Common myeloid progenitor, CD34-positive (primary cell): ENCODE measurements around the gene FGG.

Experiments used
- CTCF ChIA-PET: fragments of 350-600 bp; sonication (Branson Sonifier 250); formaldehyde crosslinking; loops from one replicate; lab custom pipeline; 2021; ENCODE audit warnings: antibody characterized with exemption; lab: Charles Lee
- POLR2A ChIA-PET: fragments of 350-600 bp; sonication (Branson Sonifier 250); formaldehyde crosslinking; loops from one replicate; lab custom pipeline; 2021; ENCODE audit warnings: antibody characterized with exemption; lab: Charles Lee
- DNase-seq, 3 donors: peaks; one replicate each; pipeline versions ENCODE4 v3.0.0 to v3.0.0-alpha.2; 2013
- H3K27ac ChIP-seq, 2 experiments: 1 replicate in 1 of 2; 2 replicates in 1 of 2; pipeline ENCODE4 v1.7.0; 2013; ENCODE audit warnings: inconsistent platforms in 2 of 2, low read length in 2 of 2, mild to moderate bottlenecking in 2 of 2, low read depth in 1 of 2, moderate library complexity in 1 of 2; ENCODE audit not compliant: severe bottlenecking in 2 of 2, insufficient read depth in 1 of 2, poor library complexity in 1 of 2
- H3K27me3 ChIP-seq, 5 experiments: replicated peaks in 2 of 5; 1 replicate in 3 of 5; 2 replicates in 2 of 5; pipeline versions ENCODE4 v1.6.1 to v1.7.0; 2013; ENCODE audit warnings: low read length in 4 of 5, mild to moderate bottlenecking in 2 of 5, moderate library complexity in 2 of 5, inconsistent platforms in 1 of 5; ENCODE audit not compliant: insufficient read depth in 5 of 5, control insufficient read depth in 4 of 5
- H3K36me3 ChIP-seq, 4 experiments: 1 replicate in 2 of 4; 2 replicates in 2 of 4; pipeline versions ENCODE4 v1.6.1 to v1.7.0; 2013; ENCODE audit warnings: low read length in 3 of 4, control low read depth in 1 of 4, mild to moderate bottlenecking in 1 of 4; ENCODE audit not compliant: control insufficient read depth in 4 of 4, insufficient read depth in 4 of 4
- H3K4me1 ChIP-seq, 4 experiments: 1 replicate in 3 of 4; 2 replicates in 1 of 4; pipeline versions ENCODE4 v1.6.1 to v1.7.1; 2013; ENCODE audit warnings: low read length in 3 of 4, mild to moderate bottlenecking in 3 of 4, control low read depth in 1 of 4, inconsistent platforms in 1 of 4, moderate library complexity in 1 of 4; ENCODE audit not compliant: control insufficient read depth in 4 of 4, insufficient read depth in 4 of 4; ENCODE audit errors: control extremely low read depth in 1 of 4
- H3K4me3 ChIP-seq, 7 experiments: 1 replicate in 4 of 7; 2 replicates in 3 of 7; pipeline versions ENCODE4 v1.5.1 to v1.7.0; 2013; ENCODE audit warnings: mild to moderate bottlenecking in 7 of 7, low read length in 6 of 7, moderate library complexity in 6 of 7, inconsistent platforms in 2 of 7, low read depth in 2 of 7, control low read depth in 1 of 7; ENCODE audit not compliant: insufficient read depth in 4 of 7, control insufficient read depth in 1 of 7; ENCODE audit errors: extremely low read depth in 1 of 7
- H3K9me3 ChIP-seq, 5 experiments: 1 replicate in 4 of 5; 2 replicates in 1 of 5; pipeline versions ENCODE4 v1.6.1 to v1.7.1; 2013; ENCODE audit warnings: low read length in 4 of 5, mild to moderate bottlenecking in 2 of 5, inconsistent platforms in 1 of 5, low read depth in 1 of 5, moderate library complexity in 1 of 5; ENCODE audit not compliant: control insufficient read depth in 4 of 5, insufficient read depth in 2 of 5; ENCODE audit errors: control extremely low read depth in 1 of 5
- WGBS: methylation state at CpG from one replicate; pipeline ENCODE4 v1.1.5; 2013; ENCODE audit not compliant: insufficient coverage; 5-methylcytosine and 5-hydroxymethylcytosine counted together

The FGG gene

GRCh38 chr4:154583677-154584076 lies 28.8 kb downstream of the FGG start:
- Histone ChIP-seq H3K27me3 (peaks cover 0 to 2% (median 0%) of the 10 kb centered on the region in 5 experiments), H3K4me3 (no peak overlapping the region), H3K36me3 (no peaks in the 10 kb centered on the region), H3K4me1 (no peaks in the 10 kb centered on the region), H3K27ac (no peak overlapping the region), H3K9me3 (no peaks in the 10 kb centered on the region)
- DNase-seq = no peak
- CTCF ChIA-PET = no interaction called here
- POLR2A ChIA-PET = no interaction called here

GRCh38 chr4:154583230-154583629 lies 29.2 kb downstream of the FGG start:
- WGBS = no CpG with 5 or more reads among the region's 3 CpGs
- Histone ChIP-seq H3K9me3 (no peaks in the 10 kb centered on the region), H3K27me3 (peaks cover 0 to 2% (median 0%) of the 10 kb centered on the region in 5 experiments), H3K36me3 (no peaks in the 10 kb centered on the region), H3K27ac (no peak overlapping the region), H3K4me3 (no peak overlapping the region), H3K4me1 (no peaks in the 10 kb centered on the region)
- POLR2A ChIA-PET = no interaction called here
- CTCF ChIA-PET = interaction anchor here (0.7 to 1.1 kb wide), 2 partner anchors 24 to 36 kb away, joined by 3 read pairs; no protein-coding TSS in a partner anchor
- DNase-seq = no peak

- POLR2A ChIA-PET = no interaction called here
- Histone ChIP-seq H3K27me3 (peaks cover 0 to under 1% (median 0%) of the 10 kb centered on the region in 5 experiments), H3K4me3 (no peak overlapping the region), H3K9me3 (no peaks in the 10 kb centered on the region), H3K27ac (no peak overlapping the region), H3K36me3 (no peaks in the 10 kb centered on the region), H3K4me1 (no peaks in the 10 kb centered on the region)
- 100% methylated on average over 1 of the region's 2 CpGs for WGBS
- no peak for DNase-seq
- CTCF ChIA-PET = interaction anchor here (0.7 to 1.1 kb wide), 2 partner anchors 23 to 36 kb away, joined by 3 read pairs; no protein-coding TSS in a partner anchor
Measured at GRCh38 chr4:154582723-154583122, 29.7 kb downstream of the FGG start.

GRCh38 chr4:154579927-154580326 lies 32.5 kb downstream of the FGG start:
- H3K4me3 ChIP-seq = no peak overlapping the region
- CTCF ChIA-PET = interaction anchor here (1.3 to 1.6 kb wide), 2 partner anchors 21 to 43 kb away, joined by 4 read pairs; no protein-coding TSS in a partner anchor
- POLR2A ChIA-PET = no interaction called here
- no peak overlapping the region for H3K27ac ChIP-seq
- no peaks in the 10 kb centered on the region for H3K27me3 ChIP-seq
- H3K36me3 ChIP-seq = no peaks in the 10 kb centered on the region
- no peak for DNase-seq
- no peaks in the 10 kb centered on the region for H3K4me1 ChIP-seq
- no peaks in the 10 kb centered on the region for H3K9me3 ChIP-seq

- H3K4me3 ChIP-seq = no peak overlapping the region
- no CpG with 5 or more reads among the region's 1 CpG for WGBS
- peak in 1 of 3 donors; percentile 34 for DNase-seq
- no peaks in the 10 kb centered on the region for H3K9me3 ChIP-seq
- ChIA-PET CTCF (interaction anchor here (1.3 to 1.8 kb wide), 2 partner anchors 20 to 44 kb away, joined by 4 to 7 read pairs; no protein-coding TSS in a partner anchor), POLR2A (no interaction called here)
- H3K4me1 ChIP-seq = no peaks in the 10 kb centered on the region
- no peaks in the 10 kb centered on the region for H3K27me3 ChIP-seq
- H3K27ac ChIP-seq = no peak overlapping the region
- no peaks in the 10 kb centered on the region for H3K36me3 ChIP-seq
Measured at GRCh38 chr4:154578919-154579318, 33.5 kb downstream of the FGG start.

- no peaks in the 10 kb centered on the region for H3K9me3 ChIP-seq
- 100% methylated on average over 2 of the region's 2 CpGs for WGBS
- DNase-seq = no peak
- CTCF ChIA-PET = interaction anchor here (1.2 to 1.5 kb wide), 2 partner anchors 9 to 14 kb away, joined by 3 to 4 read pairs; partner anchors contain the start of gene FGB
- no peak overlapping the region for H3K27ac ChIP-seq
- POLR2A ChIA-PET = no interaction called here
- H3K4me3 ChIP-seq = no peak overlapping the region
- H3K27me3 ChIP-seq = no peaks in the 10 kb centered on the region
- H3K36me3 ChIP-seq = no peaks in the 10 kb centered on the region
- no peaks in the 10 kb centered on the region for H3K4me1 ChIP-seq
Measured at GRCh38 chr4:154577324-154577723, 35.1 kb downstream of the FGG start.

GRCh38 chr4:154574311-154574710 lies 38.1 kb downstream of the FGG start:
- Histone ChIP-seq H3K27me3 (no peaks in the 10 kb centered on the region), H3K36me3 (no peaks in the 10 kb centered on the region), H3K4me3 (no peak overlapping the region), H3K27ac (no peak overlapping the region), H3K9me3 (no peaks in the 10 kb centered on the region), H3K4me1 (peaks cover 0 to 5% (median 1%) of the 10 kb centered on the region in 4 experiments)
- ChIA-PET POLR2A (no interaction called here), CTCF (interaction anchor here (0.8 to 1.5 kb wide), 4 partner anchors 16 to 47 kb away, joined by 3 to 4 read pairs (median 3); partner anchors contain the start of gene FGA)
- DNase-seq = no peak
- no CpG with 5 or more reads among the region's 3 CpGs for WGBS
